NCI-H446 (cell line): Measurements from ENCODE around the gene PRDM10.
"Not testable (repeated sequence)": the region's sequence is repeated elsewhere in the genome, so short reads cannot be mapped to it uniquely, and the experiment has no call there.

Experiments
- DNase-seq, 2 experiments: peaks; one replicate each; lab custom pipeline; 2025; lab: John Stamatoyannopoulos, UW

The PRDM10 gene

DNA sequence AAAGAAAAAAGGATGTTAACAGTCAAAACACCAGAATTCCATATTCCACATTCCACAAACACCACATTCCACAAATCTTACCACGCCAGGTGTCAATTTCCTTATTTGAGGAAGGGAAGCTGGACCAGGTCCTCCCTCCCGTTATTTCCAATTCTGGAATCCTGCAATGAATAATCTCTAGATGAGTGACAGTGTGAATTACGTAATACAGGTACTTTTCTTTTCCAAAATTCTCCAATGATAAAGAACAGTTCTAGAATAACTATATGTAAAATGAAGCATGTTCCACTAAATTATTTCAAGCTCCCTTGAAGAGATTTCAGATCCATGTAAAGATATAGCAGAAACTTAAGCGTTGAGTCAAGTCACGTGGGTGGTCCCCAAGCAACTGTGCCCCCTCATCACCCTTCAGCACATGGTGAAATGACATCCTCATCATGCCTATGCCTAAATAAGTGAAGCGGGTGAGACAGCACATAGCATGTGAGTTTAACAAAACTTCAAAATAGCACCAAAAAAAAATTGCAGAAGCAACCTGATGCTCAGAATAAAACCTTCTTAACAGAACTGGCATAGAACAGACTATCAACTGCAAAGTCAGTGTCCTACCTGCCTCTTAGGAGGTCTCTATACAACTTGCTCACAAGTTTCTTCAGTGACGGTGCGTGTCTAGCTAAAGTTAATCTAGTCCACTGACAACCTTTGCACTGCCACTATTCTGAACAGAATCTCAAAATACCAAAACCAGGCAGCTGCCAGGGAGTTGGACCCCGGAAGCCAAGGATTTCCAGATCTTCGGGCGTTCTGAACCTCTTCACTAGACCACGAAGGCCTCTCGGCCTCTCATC is 108.1 kb downstream of the PRDM10 start:
- no peak for DNase-seq

DNA sequence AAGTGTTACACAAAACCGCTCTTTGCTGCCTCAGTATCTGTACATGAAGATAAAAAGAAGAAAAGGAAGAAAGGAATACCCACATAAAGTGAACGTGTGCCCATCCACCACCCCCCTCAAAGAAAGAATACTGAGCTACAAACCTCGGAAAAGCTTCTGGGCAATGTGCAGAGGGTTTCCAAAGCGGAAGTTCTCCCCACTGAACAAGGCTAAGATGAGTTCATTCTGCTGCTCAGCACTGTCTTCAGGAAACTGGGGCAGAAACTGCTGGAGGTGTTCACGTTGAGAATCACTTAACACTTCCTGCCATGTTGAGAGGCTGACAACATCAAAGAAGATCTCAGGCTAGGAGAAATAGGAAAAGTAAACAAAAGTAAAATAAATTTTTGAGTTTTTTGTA is 114.2 kb downstream of the PRDM10 start:
- no peak for DNase-seq

DNA sequence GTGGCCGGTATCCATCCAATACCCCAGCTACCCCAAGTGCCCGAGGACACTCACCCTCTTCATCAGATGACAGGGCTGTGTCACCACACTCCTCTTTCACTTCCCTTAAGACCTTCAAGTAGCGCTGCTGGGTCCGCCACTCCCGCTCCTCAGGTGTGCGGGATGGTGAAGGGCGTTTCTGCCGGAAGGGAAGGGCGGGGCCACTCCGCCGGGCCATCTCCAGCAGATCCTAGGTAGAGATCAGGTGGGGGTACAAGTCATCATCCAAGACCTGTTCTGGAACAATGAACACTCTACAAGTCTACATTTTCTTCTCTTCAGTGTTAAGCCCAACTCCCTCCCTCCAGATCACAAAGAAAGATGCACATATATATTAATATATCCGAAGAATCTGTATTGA is 117.3 kb downstream of the PRDM10 start:
- DNase-seq: no peak

DNA sequence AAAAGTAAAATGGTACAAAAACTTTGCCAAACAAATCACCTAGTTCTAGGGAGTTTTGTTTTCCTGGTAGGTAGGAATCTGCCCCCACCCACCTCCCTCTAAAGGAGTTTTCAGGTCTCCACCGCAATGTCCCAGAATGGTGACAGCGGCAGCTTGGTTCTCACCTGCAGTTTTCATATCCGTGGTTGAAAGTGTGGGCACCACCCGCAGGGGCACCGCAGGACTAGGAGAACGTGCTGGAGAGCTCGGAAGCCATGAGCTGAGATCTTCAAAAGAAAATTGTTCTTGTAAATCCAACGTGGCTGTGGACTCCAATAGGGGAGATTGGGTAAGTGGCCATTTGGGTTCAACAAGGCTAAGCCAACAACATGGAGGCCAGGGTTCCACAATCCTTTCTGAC is 118.1 kb downstream of the PRDM10 start:
- DNase-seq: no peak

DNA sequence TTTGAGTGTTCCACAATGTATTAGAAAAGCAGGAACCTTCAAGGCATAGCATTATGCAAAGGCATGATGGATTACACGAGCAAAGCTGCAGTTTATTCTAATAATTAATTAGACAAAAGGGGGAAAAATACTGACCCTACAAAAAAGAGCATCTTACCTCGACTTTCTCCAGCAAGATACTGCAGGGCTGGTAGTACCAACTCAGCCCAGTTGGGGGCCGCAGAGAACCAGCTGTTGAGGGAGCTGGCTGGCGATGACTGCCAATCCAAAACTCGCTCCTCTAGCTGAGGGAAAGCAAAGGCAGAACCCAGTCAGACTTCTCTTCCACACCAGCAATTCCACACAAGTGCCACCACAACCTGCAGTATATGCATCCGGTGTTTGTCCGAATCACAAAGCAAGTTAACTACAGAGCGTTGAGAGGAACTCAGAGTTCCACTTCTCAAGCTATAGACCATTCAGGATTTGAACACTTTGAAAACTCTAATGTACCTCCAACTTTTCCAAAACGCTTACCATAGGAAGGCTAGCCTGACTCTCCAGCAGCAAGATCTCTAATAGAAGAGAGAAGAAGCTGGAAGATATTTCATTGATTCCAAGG is 121.0 kb downstream of the PRDM10 start:
- no peak for DNase-seq

DNA sequence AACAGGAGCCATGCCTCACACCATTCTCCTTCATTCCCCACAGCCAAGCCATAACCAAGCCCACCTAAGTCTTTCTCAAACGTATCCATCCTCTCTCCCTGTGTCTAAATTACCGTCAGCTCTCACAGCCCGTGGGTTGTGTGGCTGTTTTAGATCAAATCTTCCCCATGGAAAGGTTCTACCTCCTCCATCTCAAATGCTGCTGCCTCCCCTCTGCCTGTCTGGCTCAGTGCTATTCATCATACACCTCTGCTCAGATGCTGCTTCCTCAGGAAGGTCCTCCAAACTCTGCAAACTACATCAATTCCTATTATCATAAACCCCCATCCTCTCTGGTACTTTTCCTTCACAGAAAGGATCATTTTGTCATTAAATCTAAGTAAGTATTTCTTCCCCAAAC is 122.3 kb downstream of the PRDM10 start:
- no peak for DNase-seq

DNA sequence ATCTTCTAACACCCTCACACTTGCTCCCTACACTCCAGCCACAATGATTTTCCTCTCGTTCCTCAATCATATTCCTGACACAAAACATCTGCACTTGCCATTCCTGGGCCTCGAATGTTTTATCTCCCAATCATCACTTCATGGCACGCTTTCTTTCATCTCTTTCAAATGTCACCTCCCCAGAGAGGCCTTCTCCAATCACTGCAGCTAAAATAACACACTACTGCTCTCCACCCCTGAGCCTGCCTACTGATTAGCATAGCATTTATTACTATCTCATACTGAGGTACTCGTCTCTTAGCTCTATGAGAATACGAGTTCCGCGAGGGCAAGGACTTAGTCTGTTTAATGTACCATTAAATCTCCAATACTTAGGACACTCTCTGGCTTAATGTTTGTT is 130.7 kb downstream of the PRDM10 start:
- no peak for DNase-seq

DNA sequence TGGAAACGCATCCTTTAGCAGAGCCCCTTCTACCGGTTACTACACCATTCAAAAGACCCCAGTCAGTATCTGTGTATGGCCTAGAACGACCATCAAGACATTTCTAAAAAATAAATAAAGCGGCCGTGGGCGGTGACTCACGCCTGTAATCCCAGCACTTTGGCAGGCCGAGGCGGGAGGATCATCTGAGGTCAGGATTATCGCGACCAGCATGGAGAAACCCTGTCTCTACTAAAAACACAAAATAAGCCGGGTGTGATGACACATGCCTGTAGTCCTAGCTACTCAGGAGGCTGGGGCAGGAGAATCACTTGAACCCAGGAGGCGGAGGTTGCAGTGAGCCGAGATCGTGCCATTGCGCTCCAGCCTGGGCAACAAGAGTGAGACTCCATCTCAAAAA is 134.0 kb downstream of the PRDM10 start:
- not testable (repeated sequence) for DNase-seq

DNA sequence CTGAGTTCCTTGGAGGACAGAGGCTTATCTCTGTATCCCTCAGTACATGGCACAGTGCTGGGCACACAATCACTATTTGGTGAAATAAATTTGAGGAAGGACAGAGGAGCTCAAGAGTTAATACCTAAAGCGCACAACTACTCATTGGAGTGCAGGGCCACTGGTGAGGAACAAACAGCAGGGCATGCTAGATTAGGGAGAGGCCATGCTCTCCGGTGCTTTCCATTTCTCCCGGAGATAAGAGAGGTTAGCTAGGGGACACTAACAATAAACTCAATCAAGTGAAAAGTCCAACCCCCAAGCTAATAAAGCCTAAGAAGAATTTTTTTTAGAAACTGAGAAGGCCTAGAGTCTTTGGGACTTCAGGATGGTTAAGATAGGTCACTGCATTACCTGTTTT is 136.3 kb downstream of the PRDM10 start:
- DNase-seq: no peak

DNA sequence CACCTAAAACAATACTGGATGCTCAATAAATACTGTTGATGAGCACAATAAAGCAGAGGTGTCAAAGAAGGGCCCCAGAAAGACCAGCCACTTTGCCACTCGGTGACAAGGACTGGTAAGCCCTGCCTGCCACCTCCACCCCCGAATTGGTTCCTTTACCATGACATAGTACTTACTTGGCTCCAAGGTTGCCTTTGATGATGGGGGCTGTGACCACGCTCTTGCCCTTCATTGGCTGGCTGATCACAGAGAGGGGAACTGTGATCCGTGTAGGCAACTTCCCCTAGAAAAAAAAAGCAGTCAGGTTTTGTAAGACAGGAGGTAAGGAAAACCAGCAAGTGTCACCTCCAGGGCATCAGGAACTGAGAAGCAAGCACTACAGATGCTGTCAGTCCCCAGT is 136.9 kb downstream of the PRDM10 start:
- no peak for DNase-seq

DNA sequence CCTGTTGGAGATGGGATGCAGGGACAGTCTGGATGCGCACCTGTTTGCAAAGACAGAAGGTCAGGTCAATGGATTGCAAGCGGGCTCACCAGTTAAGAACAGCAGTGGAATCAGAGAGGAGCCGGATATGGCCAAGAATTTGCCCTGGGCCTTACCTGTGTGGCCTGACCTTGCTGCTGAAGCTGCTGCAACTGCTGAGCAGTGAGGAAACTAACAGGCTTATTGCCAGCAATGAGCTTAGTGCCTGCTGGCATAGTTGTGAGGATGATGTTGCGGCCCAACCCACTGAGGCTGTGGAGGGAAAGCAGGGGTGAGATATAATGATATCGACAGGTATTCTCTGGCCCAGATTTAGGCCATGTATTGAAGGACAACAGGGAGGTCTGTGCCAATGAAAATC is 137.8 kb downstream of the PRDM10 start:
- DNase-seq: no peak

DNA sequence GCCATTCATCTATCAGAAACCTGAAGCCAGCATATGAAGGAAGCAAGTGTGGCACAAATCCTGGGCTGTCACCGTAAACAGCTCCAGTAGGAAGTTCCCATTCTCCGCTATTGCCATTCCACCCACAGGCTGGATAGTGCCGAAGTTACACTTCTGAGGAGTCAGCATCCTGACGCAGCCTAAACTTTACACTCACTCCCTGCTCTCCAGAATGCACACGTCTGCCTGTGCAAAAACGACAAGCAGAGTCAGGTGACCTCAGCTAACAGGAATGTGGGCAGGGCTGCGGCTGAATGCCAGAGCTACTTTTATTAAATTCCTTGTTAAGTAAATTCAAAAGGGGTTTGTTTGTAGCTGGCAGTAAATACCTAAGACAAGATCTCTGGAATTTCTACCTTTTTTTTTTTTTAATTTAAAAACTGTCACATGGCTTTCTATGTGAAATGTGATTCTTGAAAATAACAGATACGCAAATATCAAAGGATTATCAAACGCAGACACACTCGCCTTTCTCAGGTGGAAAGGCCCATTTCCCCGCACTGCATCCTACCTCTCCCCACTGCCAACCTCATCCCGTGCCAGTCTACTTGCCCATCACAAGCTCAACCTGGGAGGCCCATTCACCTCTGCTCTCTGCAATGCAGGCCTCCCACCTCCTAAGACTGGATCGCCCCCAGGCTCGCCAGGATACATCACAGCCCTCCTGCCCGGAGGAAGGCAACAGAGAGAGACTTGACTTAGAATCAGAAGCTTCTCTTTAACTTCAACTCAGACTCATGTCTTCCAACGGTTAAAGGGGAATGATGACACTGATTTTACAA is 140.7 kb downstream of the PRDM10 start:
- no peak for DNase-seq

DNA sequence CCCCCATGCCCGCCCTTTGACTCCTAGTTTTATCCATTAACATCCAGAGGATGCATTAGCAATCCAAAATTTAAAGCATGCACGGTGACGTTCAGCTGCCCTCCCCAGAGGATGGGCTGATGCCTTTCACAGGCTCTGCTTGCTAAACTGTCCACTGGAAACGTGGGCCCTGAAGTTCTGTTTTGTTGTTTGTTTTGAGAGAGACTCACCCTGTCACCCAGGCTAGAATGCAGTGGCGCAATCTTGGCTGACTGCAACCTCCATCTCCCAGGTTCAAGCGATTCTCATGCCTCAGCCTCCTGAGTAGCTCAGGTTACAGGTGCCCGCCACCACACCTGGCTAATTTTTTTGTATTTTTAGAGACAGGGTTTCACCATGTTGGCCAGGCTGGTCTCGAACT is 146.6 kb downstream of the PRDM10 start:
- no peak for DNase-seq

DNA sequence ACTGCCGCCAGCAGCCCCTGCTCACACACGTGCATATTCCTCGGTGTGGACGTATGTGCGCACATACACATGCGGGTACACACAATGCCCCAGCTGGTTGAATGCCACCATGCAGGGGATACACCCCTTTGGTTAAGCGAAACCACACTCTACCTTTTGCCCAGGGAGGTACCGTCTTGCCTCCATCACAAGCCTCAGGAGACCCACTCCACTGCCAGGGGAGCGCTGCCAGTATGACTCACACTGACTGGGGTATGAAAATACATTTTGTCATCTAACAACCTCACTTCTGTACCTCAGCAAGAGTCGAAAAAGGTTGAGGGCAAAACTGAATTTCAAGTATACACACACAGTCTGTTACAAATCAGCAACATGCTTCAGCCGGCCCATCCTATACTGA is 147.5 kb downstream of the PRDM10 start:
- DNase-seq: no peak

DNA sequence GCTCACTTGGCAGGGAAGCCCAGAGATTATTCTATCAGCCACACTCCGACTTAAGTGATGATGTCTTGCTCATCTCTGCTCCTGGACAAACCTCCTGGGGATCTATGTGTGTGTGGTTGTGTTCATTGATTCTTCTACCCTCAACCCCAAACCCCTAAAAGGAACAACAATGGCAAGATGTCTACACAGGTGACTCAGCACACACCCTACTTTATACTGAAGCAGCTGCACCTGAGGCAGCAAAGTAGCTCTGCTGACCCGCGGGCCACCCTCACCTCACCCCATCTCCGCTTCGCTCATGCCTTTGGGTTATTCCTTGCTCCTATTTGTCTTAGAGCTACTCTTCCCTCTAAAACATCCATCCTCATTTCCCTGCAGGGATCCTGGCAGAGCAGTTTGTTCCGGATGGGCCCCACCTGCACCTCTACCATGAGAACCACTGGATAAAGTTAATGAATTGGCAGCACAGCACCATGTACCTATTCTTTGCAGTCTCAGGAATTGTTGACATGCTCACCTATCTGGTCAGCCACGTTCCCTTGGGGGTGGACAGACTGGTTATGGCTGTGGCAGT is 148.3 kb downstream of the PRDM10 start:
- no peak for DNase-seq

DNA sequence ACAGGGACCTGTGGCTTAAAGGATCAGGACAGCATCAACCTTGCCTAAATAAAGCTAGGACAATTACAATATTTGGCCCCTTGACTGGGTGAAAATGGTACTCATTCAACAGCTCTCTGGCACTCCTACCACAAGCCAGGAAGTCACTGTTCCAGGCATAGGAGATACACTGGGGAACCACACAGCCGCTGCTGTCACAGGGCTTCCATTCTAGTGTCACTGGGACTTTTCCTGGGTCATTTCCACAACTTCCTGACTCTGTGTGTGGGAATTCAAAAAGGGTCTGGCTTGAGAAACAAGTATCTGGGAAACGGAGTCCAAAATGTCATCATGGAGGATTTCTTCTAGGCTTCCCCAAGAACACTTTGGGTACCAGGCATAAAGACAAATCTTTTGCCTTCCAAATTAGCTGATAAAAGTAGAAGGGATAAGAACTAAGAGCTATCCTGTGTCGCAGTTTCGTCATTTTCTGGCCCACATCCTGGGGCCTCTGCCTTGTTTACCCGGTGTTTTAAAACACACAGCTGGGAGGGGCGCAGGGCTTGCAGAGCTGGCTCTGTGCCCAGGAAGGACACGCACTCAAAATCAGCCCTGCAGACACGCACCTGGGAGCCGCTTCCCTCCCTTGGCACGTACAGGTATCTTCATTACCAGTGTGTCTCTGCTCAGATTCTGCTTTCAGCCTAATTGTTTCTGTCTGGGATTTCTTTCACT is 149.0 kb downstream of the PRDM10 start:
- DNase-seq: no peak

DNA sequence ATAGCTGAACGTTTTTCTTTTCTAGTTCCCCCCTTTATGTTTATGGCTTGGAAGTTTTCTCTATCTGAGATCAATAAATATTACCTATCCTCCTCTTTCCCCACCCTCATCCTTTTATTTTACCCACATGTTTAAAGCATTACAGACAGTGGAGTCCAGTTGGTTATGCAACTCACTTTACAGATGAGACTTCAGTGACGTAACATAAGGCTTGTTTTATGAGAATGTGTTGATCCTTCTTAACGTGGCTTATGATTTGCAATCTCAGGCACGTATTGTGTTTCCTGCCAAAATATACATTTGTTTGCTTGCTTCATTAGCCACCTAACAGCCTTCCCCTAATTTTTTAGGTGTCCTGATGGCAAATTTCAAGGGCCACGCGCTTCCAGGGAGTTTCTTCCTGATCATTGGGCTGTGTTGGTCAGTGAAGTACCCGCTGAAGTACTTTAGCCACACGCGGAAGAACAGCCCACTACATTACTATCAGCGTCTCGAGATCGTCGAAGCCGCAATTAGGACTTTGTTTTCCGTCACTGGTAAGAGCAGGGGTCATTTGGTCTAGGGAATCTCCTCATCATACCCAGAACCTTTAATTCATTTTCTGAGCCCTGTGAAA is 150.4 kb downstream of the PRDM10 start:
- no peak for DNase-seq
